Fibroblast of lung (primary cell): ENCODE data around the gene SMAP1.

Experiments
- CTCF ChIP-seq, 2 donors: IDR thresholded peaks in 1 of 2; conservative IDR thresholded peaks in 1 of 2; 1 replicate in 1 of 2; 2 replicates in 1 of 2; pipeline ENCODE4 v1.5.1; 2011 to 2012; ENCODE audit warnings: low read length in 2 of 2, control low read depth in 1 of 2, inconsistent platforms in 1 of 2, low read depth in 1 of 2, mild to moderate bottlenecking in 1 of 2
- EZH2 ChIP-seq: IDR thresholded peaks from 2 replicates; pipeline ENCODE4 v1.5.1; 2012; ENCODE audit warnings: low read length, control low read depth, mild to moderate bottlenecking; ENCODE audit errors: missing control alignments

GRCh38 chr6:70790483-70791224 is 123.0 kb downstream of the SMAP1 start:
- no peak for TF ChIP-seq CTCF (conservative IDR thresholded peaks at IDR 0.05 in 1 of 2, IDR thresholded peaks at IDR 0.05 in 1 of 2; ENCODE audit: low read depth in 1 of 2, low read length in 2 of 2)
- no peak for TF ChIP-seq EZH2
